ENCODE results near the gene MPL.
A peak's percentile ranks its signal among the peaks of the same experiment; 100 is the strongest.

The MPL gene

GRCh38 chr1:43327549-43328292 lies 9.9 kb upstream of the MPL start:
- no peak for DNase-seq

DNA sequence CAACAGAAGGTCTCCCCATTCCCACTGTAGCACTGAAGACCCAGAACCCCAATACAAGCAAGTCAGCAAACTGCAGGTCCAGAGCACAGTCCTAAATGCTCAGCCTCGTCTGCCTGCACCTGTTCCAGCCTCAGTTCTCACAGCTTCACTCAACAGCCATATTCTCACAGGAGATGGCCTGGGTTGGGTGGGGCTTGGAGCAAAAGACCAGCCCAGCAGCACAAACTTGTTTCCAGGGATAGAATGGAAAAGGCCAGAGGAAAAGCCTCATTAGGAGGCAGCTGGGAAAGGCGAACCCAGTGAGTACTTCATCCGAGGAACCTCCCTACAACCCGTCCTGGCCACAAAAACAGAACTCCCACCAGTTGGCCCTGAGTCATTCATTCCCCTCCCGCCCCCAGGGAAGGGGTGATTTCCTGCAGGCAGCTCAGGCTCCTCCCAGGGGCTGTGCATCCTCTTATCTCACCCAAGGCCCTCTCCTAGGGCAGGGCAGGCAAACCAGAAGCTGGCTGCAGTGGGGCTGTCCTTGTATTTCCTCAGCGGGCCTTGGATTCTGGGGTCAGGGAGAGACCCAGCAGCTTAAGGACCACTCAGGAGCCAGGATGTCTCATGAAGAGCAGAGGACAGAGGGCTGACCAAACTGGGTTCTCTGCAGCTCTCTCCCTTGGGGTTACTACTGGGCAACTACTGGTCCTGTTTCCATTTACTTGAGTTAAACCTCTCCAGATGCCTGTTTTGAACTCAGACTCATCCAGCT lies 7.4 kb upstream of the MPL start:
- peak; percentile 29 for DNase-seq

DNA sequence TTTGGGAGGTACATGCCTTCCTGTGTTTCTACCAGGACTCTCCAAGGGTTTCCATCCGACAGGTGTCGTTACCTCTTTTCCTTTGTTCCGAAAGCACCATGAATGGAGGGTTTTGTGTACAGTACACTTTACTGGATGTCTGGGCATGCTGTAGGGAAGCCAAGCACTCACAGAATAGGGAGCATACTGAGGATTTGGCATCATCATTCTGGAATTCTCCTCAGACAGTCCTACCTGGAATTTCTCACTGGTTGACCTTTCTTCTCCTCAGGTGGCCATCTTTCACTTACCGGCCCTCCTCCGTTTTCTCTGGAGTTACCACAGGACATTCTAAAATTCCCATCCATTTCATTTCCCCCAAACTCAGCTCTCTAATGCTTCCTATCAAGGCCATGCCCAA lies 5.9 kb upstream of the MPL start:
- DNase-seq, result no peak

GRCh38 chr1:43334453-43335205 lies 3.0 kb upstream of the MPL start:
- DNase-seq, result no peak

DNA sequence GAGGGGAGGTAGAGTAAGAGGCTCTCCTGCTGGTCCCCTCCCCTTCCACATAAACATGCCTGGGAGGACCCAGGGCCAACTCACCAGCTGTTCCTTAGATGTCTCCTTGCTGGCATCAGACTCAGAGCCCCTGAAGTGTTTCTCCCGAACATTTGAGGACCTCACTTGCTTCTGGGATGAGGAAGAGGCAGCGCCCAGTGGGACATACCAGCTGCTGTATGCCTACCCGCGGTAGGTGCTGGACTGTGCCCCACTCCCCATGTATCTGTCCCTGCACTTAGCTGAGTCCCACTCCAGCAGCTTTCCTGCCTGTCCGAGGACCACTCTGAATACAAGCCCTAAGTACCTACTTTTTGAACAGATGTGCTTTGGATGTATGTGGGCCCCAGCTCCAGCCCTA lies 383 bp downstream of the MPL start:
- DNase-seq, result no peak

DNA sequence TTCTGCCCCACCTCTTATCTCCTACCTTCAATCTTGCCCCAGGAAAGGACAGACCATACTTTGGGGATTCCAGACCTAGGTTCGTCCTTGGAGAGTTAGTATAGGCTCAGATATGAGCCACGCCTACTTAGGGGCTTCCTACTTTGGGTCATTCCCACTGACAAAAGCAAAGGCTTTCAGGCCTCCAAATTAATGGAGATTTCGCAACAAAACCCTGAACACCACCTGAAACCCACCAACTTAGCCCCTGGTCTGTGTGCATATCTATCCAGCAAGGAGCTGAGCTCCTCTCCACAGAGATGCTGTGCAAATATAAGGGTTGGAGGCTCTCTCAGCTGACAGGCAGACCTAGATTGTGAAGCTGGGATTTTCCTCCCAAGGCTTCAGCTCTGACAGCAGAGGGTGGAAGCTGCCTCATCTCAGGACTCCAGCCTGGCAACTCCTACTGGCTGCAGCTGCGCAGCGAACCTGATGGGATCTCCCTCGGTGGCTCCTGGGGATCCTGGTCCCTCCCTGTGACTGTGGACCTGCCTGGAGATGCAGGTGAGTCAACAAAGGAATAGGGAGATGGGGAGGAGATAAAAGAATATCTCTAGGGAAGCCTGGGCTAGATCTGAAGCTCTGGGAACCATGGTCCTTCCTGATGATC lies 2.1 kb downstream of the MPL start:
- DNase-seq, result no peak

- DNase-seq, result no peak
These were observed 2.9 kb downstream of the MPL start for GRCh38 chr1:43340559-43340958.

- DNase-seq, result no peak
These were observed 6.7 kb downstream of the MPL start for GRCh38 chr1:43344267-43344850.

DNA sequence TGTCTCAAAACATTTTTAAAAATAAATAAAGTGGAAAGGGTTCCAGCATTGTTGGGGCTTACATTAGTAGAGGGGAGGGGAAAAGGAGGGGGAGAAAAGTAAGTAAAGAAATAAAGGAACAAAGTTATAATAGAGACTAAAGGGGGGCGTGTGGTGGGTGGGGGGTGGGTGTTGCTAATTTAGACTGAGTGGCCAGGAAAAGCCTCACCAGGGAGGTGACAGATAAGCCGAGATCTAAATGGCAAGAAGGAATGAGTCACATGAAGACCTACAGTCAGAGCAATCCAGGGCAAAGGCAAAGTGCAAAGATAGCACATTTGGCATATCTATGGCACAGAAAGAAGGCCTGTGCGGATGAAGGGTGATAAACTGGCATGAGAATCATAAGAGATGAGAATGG lies 7.5 kb downstream of the MPL start:
- no peak for DNase-seq

DNA sequence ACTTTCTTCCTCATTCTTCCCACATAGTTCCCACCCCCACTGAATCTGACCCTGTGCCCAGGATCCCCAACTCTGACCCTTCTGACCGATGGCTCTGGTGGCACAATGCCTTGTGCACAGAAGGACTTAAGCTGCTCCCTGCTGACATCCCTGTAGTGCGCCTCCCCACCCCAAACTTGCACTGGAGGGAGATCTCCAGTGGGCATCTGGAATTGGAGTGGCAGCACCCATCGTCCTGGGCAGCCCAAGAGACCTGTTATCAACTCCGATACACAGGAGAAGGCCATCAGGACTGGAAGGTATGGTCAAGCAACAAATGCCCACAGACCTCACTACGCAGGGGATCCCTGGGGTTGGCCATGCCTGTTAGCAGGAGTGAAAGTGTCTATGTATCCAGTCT lies 9.0 kb downstream of the MPL start:
- DNase-seq, result no peak

- DNase-seq, result no peak
These were observed 10.8 kb downstream of the MPL start for GRCh38 chr1:43348343-43348808.

DNA sequence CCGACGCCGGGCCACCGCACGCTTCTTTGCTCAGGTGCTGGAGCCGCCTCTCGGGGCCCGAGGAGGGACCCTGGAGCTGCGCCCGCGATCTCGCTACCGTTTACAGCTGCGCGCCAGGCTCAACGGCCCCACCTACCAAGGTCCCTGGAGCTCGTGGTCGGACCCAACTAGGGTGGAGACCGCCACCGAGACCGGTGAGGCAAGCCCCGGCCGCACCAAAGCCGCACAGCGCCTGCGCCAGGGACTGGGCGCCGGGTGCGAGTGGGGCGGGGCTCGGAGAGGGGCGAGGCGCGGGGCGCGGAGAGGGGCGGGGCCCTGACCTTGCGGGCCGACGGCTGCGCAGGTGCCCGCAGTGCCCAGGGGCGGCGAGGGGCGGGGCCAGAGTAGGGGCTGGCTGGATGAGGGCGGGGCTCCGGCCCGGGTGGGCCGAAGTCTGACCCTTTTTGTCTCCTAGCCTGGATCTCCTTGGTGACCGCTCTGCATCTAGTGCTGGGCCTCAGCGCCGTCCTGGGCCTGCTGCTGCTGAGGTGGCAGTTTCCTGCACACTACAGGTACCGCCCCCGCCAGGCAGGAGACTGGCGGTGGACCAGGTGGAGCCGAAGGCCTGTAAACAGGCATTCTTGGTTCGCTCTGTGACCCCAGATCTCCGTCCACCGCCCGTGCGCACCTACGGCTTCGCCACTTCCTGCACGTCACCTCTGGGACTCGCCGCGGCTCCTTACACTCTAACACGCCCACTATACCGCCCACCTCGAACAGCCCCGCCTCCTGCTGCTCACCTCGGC lies 11.4 kb downstream of the MPL start:
- peak; percentile 47 for DNase-seq

GRCh38 chr1:43349594-43350306 lies 12.1 kb downstream of the MPL start:
- DNase-seq, result no peak

DNA sequence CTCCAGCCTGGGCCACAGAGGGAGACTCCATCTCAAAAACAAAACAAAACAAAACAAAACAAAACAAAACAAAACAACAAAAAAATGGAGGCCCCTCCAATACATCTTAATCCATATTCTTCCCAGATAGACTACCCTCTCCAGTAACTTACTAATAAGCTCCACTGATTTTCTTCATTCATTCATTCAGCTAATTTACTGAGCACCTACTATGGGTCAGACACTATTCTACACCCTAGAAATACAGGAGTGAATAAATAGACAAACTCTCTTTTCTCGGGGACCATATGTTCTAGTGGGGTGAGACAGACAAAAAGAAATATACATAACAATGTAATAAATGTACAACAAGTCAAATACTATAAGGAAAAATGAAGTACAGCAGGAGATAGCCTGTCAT lies 13.4 kb downstream of the MPL start:
- no peak for DNase-seq

GRCh38 chr1:43351421-43352350 lies 14.1 kb downstream of the MPL start:
- DNase-seq, result no peak

DNA sequence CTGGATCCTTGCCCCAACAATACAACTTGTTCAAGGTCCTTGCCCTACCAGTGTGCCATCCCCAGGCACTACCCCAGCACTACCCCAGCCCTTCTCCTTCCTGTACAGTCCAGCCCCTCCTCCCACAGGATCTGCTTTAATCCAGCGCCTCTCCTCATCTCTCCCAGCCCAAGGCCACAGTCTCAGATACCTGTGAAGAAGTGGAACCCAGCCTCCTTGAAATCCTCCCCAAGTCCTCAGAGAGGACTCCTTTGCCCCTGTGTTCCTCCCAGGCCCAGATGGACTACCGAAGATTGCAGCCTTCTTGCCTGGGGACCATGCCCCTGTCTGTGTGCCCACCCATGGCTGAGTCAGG lies 14.7 kb downstream of the MPL start:
- no peak for DNase-seq

DNA sequence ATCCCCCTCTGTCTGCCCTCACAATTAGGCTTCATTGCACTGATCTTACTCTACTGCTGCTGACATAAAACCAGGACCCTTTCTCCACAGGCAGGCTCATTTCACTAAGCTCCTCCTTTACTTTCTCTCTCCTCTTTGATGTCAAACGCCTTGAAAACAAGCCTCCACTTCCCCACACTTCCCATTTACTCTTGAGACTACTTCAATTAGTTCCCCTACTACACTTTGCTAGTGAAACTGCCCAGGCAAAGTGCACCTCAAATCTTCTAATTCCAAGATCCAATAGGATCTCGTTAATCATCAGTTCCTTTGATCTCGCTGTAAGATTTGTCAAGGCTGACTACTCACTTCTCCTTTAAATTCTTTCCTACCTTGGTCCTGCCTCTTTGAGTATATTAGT lies 15.3 kb downstream of the MPL start:
- no peak for DNase-seq

DNA sequence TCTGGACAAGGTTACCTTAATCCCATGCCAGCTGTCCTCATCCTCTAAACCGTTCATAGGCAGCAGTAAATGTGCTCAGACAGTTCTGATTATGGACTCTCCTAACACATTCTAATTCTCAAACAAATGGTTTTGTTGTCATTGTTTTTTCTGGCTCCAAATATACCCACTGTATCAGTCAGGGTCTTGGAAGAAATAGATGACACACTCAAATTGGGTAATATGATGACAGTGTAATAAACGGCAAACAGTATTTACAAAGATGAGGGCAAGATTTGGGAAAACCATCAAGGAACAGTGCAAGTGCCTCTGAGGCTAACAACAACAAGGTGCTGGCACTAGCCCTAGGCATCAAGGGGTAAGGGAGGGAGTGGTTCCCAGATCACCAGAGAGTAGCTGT lies 16.9 kb downstream of the MPL start:
- no peak for DNase-seq

GRCh38 chr1:43354936-43355335 lies 17.3 kb downstream of the MPL start:
- no peak for DNase-seq

- no peak for DNase-seq
These were observed 19.6 kb downstream of the MPL start for GRCh38 chr1:43357251-43357650.

Data from activated CD4-positive, alpha-beta T cell treated with anti-CD3 and anti-CD28 coated beads, Interleukin-2, amount 50 U/mL, for 16 hours (primary cell).